HEK293T (cell line): Measurements from ENCODE around the gene MICALL2.

ENCODE experiments used
- CTCF ChIA-PET: fragments of 350-600 bp; formaldehyde crosslinking; extraction: SDS; loops from one replicate; lab custom pipeline; 2021; ENCODE audit warnings: antibody characterized with exemption, inconsistent platforms; lab: Yijun Ruan, JAX
- POLR2A ChIA-PET: fragments of 350-600 bp; formaldehyde crosslinking; extraction: SDS; loops from one replicate; lab custom pipeline; 2020; ENCODE audit warnings: antibody characterized with exemption, inconsistent platforms; lab: Yijun Ruan, JAX
- DNase-seq: peaks from one replicate; pipeline ENCODE4 v3.0.0; 2012; ENCODE audit warnings: mixed read lengths; ENCODE audit errors: extremely low spot score
- ARNT ChIP-seq: fragments of 450-650 bp; IDR thresholded peaks from 2 replicates; pipeline ENCODE4 v1.6.1; 2017; ENCODE audit warnings: mild to moderate bottlenecking
- BHLHE40 ChIP-seq: fragments of 450-650 bp; IDR thresholded peaks from 2 replicates; pipeline ENCODE4 v1.6.1; 2016; ENCODE audit warnings: mild to moderate bottlenecking, moderate library complexity, borderline replicate concordance
- CTBP1 ChIP-seq: fragments of 450-650 bp; IDR thresholded peaks from 2 replicates; pipeline ENCODE4 v1.6.1; 2016; ENCODE audit warnings: borderline replicate concordance
- ELF4 ChIP-seq: fragments of 450-650 bp; IDR thresholded peaks from 2 replicates; pipeline ENCODE4 v1.6.1; 2017; ENCODE audit warnings: antibody characterized with exemption
- FOXA1 ChIP-seq: fragments of 450-650 bp; IDR thresholded peaks from 2 replicates; pipeline ENCODE4 v1.6.1; 2016; ENCODE audit warnings: mild to moderate bottlenecking
- FOXK2 ChIP-seq: fragments of 450-650 bp; IDR thresholded peaks from 2 replicates; pipeline ENCODE4 v1.6.1; 2016; ENCODE audit warnings: mild to moderate bottlenecking
- FOXM1 ChIP-seq: fragments of 450-650 bp; IDR thresholded peaks from 2 replicates; pipeline ENCODE4 v1.6.1; 2017; ENCODE audit warnings: mild to moderate bottlenecking, borderline replicate concordance
- HDGF ChIP-seq: fragments of 450-650 bp; IDR thresholded peaks from 2 replicates; pipeline ENCODE4 v1.6.1; 2017; ENCODE audit warnings: antibody characterized with exemption, borderline replicate concordance
- L3MBTL2 ChIP-seq: fragments of 450-650 bp; conservative IDR thresholded peaks from 2 replicates; pipeline ENCODE4 v1.6.1; 2016; ENCODE audit warnings: mild to moderate bottlenecking
- LEF1 ChIP-seq: fragments of 450-650 bp; IDR thresholded peaks from 2 replicates; pipeline ENCODE4 v1.6.1; 2017; ENCODE audit warnings: mild to moderate bottlenecking, borderline replicate concordance
- NFRKB ChIP-seq: fragments of 450-650 bp; IDR thresholded peaks from 2 replicates; pipeline ENCODE4 v1.6.1; 2016; ENCODE audit warnings: mild to moderate bottlenecking, moderate library complexity
- SP1 ChIP-seq: fragments of 450-650 bp; IDR thresholded peaks from 2 replicates; pipeline ENCODE4 v1.6.1; 2017
- SUZ12 ChIP-seq: fragments of 450-650 bp; IDR thresholded peaks from 2 replicates; pipeline ENCODE4 v1.6.1; 2016; ENCODE audit warnings: mild to moderate bottlenecking
- TARDBP ChIP-seq: fragments of 450-650 bp; IDR thresholded peaks from 2 replicates; pipeline ENCODE4 v1.6.1; 2016
- ZNF384 ChIP-seq: fragments of 450-650 bp; IDR thresholded peaks from 2 replicates; pipeline ENCODE4 v1.6.1; 2016
- TF ChIP-seq, protein P1 (sequence below): fragments of 450-650 bp; IDR thresholded peaks from 2 replicates; pipeline ENCODE4 v1.6.1; 2016

Gene MICALL2

DNA sequence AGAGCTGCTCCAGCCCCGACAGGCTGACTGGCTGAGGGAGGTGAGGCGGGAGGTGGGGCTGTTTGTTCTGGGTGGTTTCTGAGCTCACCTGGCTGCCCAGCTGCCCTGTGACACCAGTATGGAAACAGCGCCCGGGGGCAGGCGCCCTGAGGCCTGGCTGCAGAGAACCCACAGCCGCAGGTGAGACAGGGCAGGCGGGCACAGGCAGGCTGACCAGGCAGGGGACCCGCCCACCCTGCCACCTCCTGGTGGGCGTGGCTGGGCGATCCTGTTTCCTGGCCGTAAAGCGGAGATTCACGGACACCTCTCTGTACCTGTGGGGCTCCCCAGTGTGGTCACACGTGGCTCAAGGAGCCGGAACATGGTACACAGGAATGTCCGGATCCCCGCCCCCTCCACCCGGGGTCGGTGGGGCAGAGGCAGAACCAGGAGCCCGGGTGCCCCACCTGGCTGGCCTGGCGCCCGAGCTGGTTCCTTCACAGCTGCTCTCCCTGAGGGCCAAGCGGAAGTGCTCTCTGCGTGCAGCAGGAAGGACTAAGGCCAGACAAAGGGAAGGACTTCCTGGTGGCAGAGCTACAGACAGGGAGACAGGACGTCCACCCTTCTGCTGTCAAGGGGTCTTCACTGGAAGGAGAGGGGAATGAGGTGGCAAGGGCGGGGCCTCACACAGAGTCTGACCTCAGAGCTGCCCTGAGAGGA, 3.9 kb downstream of the MICALL2 start:
- no peak for DNase-seq
- ChIA-PET CTCF (no interaction called here), POLR2A (no interaction called here)
- TF ChIP-seq L3MBTL2, result no peak
- TF ChIP-seq BHLHE40, result no peak
- no peak for TF ChIP-seq SP1
- TF ChIP-seq FOXK2, result no peak
- TF ChIP-seq ZNF384, result no peak
- TF ChIP-seq ARNT, result no peak
- no peak for TF ChIP-seq NFRKB
- no peak for TF ChIP-seq FOXA1
- TF ChIP-seq, protein P1, sequence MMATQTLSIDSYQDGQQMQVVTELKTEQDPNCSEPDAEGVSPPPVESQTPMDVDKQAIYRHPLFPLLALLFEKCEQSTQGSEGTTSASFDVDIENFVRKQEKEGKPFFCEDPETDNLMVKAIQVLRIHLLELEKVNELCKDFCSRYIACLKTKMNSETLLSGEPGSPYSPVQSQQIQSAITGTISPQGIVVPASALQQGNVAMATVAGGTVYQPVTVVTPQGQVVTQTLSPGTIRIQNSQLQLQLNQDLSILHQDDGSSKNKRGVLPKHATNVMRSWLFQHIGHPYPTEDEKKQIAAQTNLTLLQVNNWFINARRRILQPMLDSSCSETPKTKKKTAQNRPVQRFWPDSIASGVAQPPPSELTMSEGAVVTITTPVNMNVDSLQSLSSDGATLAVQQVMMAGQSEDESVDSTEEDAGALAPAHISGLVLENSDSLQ, result no peak
- no peak for TF ChIP-seq FOXM1
- no peak for TF ChIP-seq SUZ12

DNA sequence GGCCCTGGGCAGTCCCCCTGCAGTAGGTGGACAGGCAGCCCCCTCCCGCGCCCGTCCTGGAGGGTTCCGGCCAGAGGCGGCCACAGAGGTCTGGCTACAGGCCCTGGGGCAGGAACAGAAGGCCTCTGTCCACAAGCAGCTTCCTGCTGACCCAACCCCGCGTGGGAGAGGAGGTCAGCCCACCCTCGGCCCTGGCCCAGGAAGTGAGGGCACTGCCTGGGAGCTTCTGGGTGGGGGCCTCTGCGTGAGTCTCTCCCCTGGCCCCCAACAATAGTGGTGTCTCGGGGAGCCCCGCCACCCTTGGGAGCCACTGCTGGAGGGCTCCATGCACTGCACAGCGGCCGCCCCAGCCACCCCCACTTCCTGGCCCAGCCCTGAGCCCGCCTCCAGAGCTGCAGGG, 4.7 kb downstream of the MICALL2 start:
- ChIA-PET POLR2A (no interaction called here), CTCF (interaction anchor here (0.6 kb wide), 1 partner anchor 19 kb away, joined by 3 read pairs; no protein-coding TSS in a partner anchor)
- DNase-seq, result no peak
- TF ChIP-seq SUZ12, result no peak
- TF ChIP-seq BHLHE40, result no peak
- no peak for TF ChIP-seq FOXM1
- TF ChIP-seq CTBP1, result no peak
- TF ChIP-seq ZNF384, result no peak
- no peak for TF ChIP-seq HDGF
- no peak for TF ChIP-seq ARNT
- no peak for TF ChIP-seq FOXK2
- no peak for TF ChIP-seq SP1
- TF ChIP-seq, protein P1, result no peak
- TF ChIP-seq LEF1, result no peak
- no peak for TF ChIP-seq L3MBTL2
- no peak for TF ChIP-seq NFRKB
- no peak for TF ChIP-seq ELF4
- no peak for TF ChIP-seq TARDBP
- no peak for TF ChIP-seq FOXA1

DNA sequence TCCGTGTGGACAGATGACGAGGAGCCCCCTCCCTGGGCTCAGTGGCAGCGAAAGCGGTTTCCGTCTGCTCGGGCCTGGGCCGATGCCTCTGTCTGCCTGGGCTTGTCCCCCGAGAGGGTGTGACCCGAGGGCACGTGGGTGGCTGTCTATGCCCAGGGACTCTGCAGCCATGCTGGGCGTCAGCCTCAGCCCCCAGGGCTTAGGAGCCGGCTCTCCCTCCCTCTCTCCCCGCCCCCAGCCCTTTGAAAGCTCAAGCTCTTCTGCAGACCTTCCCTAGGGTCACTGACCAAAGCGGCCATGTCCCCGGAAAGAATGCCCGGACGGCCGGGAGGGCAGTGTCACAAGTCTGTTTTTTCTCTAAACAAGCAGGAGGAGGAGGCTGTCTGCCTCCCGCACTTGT, 7.1 kb downstream of the MICALL2 start:
- TF ChIP-seq ZNF384 (no peak), CTBP1 (no peak), HDGF (no peak), FOXM1 (no peak), ARNT (no peak), FOXA1 (no peak), ELF4 (no peak), LEF1 (no peak), L3MBTL2 (no peak), SP1 (no peak)
- ChIA-PET POLR2A (no interaction called here), CTCF (no interaction called here)
- DNase-seq, result no peak

DNA sequence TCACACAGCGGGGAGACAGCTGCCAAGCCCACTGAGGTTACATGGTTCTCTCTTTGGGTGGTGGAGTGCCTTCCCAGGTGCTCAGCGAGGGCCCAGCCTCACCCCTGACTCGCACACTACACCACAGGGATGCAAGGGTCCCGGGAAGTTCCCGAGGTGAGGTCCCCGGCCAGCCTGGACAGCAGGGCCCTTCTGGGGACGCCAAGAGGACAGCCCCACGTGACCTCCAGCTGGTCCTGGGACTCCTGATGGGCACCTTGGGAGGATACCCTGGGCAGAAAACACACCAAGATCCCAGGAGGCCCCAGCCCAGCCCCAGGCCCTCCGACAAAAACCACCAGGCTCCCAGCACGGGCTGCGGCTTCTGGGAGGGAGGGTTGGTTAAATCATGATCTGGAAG, 8.3 kb downstream of the MICALL2 start:
- TF ChIP-seq ELF4 (no peak), FOXK2 (no peak), NFRKB (no peak), SUZ12 (no peak), BHLHE40 (no peak), ARNT (no peak), CTBP1 (no peak), FOXA1 (no peak), TARDBP (no peak), HDGF (no peak), LEF1 (no peak), L3MBTL2 (no peak), FOXM1 (no peak), ZNF384 (no peak)
- TF ChIP-seq, protein P1, result no peak
- POLR2A ChIA-PET, result no interaction called here
- CTCF ChIA-PET, result no interaction called here
- no peak for DNase-seq

DNA sequence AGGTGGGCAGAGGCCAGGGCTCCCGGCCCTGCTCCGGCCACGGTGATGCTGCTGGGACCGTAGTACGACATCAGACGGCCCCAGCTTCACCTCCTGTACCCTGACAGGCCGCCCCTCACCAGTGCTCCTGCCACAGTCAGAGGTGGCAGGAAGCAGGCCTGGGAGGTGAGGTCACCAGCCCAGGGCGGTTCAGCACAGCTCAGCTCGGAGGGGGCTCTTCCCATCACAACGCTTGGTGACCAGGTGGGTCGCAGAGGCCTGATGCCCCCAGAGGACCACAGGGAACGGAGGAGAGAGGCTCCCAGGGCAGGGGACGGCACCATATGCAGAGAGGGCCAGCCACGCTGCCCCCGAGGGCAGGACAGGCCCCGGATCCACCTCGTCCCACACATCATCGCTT, 8.8 kb downstream of the MICALL2 start:
- no peak for DNase-seq

More for the DNA sequence above, 8.8 kb downstream of the MICALL2 start:
- TF ChIP-seq SP1, result no peak
- no peak for TF ChIP-seq LEF1
- TF ChIP-seq ZNF384, result no peak
- no peak for TF ChIP-seq TARDBP
- TF ChIP-seq SUZ12, result no peak
- TF ChIP-seq ELF4, result no peak
- TF ChIP-seq NFRKB, result no peak
- no peak for TF ChIP-seq BHLHE40
- TF ChIP-seq FOXK2, result no peak
- TF ChIP-seq HDGF, result no peak
- TF ChIP-seq FOXM1, result no peak
- no peak for TF ChIP-seq L3MBTL2
- TF ChIP-seq, protein P1, result no peak
- TF ChIP-seq FOXA1, result no peak
- no peak for TF ChIP-seq ARNT
- TF ChIP-seq CTBP1, result no peak
- POLR2A ChIA-PET, result no interaction called here
- CTCF ChIA-PET, result no interaction called here
